ENCODE results near the gene P2RY2. TPM values are rescaled to one million over a fixed set of nuclear protein-coding genes. Genes with fewer than 3 reads are reported as not detected.
A peak's percentile ranks its signal among the peaks of the same experiment; 100 is the strongest.

Gene P2RY2
- total and polyA plus RNA-seq, 2 of the 8 experiments (the other 6 are each of a cell fraction or from before 2014, with no cell fraction given), result 1.0 to 1.5 TPM

GRCh38 chr11:73201888-73202780 lies 15.9 kb upstream of the P2RY2 start:
- H2BK20ac ChIP-seq (ENCODE audit: low read length), result 0 out of 2 replicates have a peak overlapping the region, but pooled peaks have one; percentile 93

More at GRCh38 chr11:73201888-73202780, 15.9 kb upstream of the P2RY2 start:
- ChIA-PET POLR2A (ENCODE audit: partially characterized antibody) (no interaction called here), CTCF (ENCODE audit: partially characterized antibody) (interaction anchor here (1.3 to 3.1 kb wide), 6 partner anchors 10 to 41 kb away, joined by 3 to 15 read pairs (median 5); no protein-coding TSS in a partner anchor)
- Histone ChIP-seq H2AK5ac (ENCODE audit: low read depth, low read length) (no peak overlapping the region), H3K9ac (replicated peaks in 1 of 4; ENCODE audit: extremely low read depth in 1 of 4, low read depth in 3 of 4, low read length in 3 of 4) (no peak overlapping the region), H3K4me2 (ENCODE audit: insufficient read depth in 1 of 2, low read depth in 2 of 2, low read length in 2 of 2) (no peak overlapping the region), H3K18ac (ENCODE audit: extremely low read depth, low read length) (no peak overlapping the region), H3K79me1 (ENCODE audit: low read depth, low read length) (no peaks in the 10 kb centered on the region), H3K27me3 (replicated peaks in 1 of 4; ENCODE audit: control insufficient read depth in 3 of 4, extremely low read depth in 1 of 4, insufficient read depth in 3 of 4, low read length in 3 of 4) (no peaks in the 10 kb centered on the region), H3K4ac (replicated peaks; ENCODE audit: insufficient read length, low read depth, low read length) (peak overlapping the region; percentile 24), H2AFZ (ENCODE audit: low read length) (peak overlapping the region; percentile 89; the same call in 1 of the 2 replicates), H2BK12ac (ENCODE audit: low read depth, low read length) (no peak overlapping the region), H3K23ac (ENCODE audit: insufficient read length) (no peak overlapping the region), H3K4me1 (replicated peaks in 1 of 4; ENCODE audit: control insufficient read depth in 3 of 4, insufficient read depth in 4 of 4, low read length in 3 of 4) (peaks cover 7 to 20% (median 15%) of the 10 kb centered on the region in 4 experiments), H4K20me1 (replicated peaks in 1 of 2; ENCODE audit: control insufficient read depth in 1 of 2, insufficient read depth in 2 of 2, low read length in 2 of 2) (no peaks in the 10 kb centered on the region), H3K27ac (ENCODE audit: low read depth, low read length) (no peak overlapping the region), H4K5ac (ENCODE audit: insufficient read length, low read depth, low read length) (no peak overlapping the region), H2BK120ac (replicated peaks; ENCODE audit: low read depth, low read length) (no peak overlapping the region), H4K8ac (ENCODE audit: extremely low read depth, insufficient read depth, low read length) (no peak overlapping the region), H3K14ac (ENCODE audit: insufficient read length) (no peak overlapping the region), H2BK15ac (ENCODE audit: low read length) (no peak overlapping the region; the same call in 1 of the 2 replicates), H3K9me3 (ENCODE audit: insufficient read depth in 2 of 2, low read depth in 1 of 2, low read length in 1 of 2) (no peaks in the 10 kb centered on the region), H3K23me2 (ENCODE audit: low read depth, low read length) (peaks cover 2% of the 10 kb centered on the region; the same call in 1 of the 2 replicates), H3K79me2 (ENCODE audit: control insufficient read depth in 1 of 2, insufficient read depth in 2 of 2, low read length in 2 of 2) (no peaks in the 10 kb centered on the region), H3K36me3 (ENCODE audit: control insufficient read depth in 2 of 4, insufficient read depth in 4 of 4, low read length in 3 of 4) (no peaks in the 10 kb centered on the region), H3K56ac (replicated peaks; ENCODE audit: insufficient read length, low read depth, low read length) (no peak overlapping the region), H3K4me3 (ENCODE audit: extremely low read depth in 1 of 4, insufficient read depth in 2 of 4, low read depth in 3 of 4, low read length in 4 of 4) (no peak overlapping the region), H2BK5ac (ENCODE audit: low read depth, low read length) (no peak overlapping the region), H4K91ac (replicated peaks; ENCODE audit: insufficient read length, low read length) (no peak overlapping the region)
- 93% methylated on average over 8 of the region's 8 CpGs; no CpG with 5 or more reads in 1 of the 2 experiments for WGBS, 2 experiments (ENCODE audit: extremely low coverage in 1 of 2, insufficient coverage in 1 of 2, insufficient read length in 1 of 2, insufficient replicate concordance in 2 of 2, low coverage in 1 of 2, low lambda C conversion rate in 2 of 2, missing lambda C conversion rate in 1 of 2)
- TF ChIP-seq BCL11A (IDR thresholded peaks at IDR 0.05; ENCODE audit: low read depth in 2 of 2, low read length in 2 of 2), result no peak
- no peak for TF ChIP-seq SIRT6 (IDR thresholded peaks at IDR 0.05; ENCODE audit: low read length)
- 0 out of 2 replicates have a peak, but pooled peaks have one; percentile 24 for TF ChIP-seq SUZ12 (IDR thresholded peaks at IDR 0.05; ENCODE audit: low read length)
- TF ChIP-seq CTBP2 (IDR thresholded peaks at IDR 0.05; ENCODE audit: borderline replicate concordance, insufficient read depth, insufficient read length, low read length), result no peak
- no peak for TF ChIP-seq CTCF (IDR thresholded peaks at IDR 0.05; ENCODE audit: control extremely low read depth in 1 of 3, insufficient read depth in 1 of 3, low read depth in 1 of 3, low read length in 3 of 3)
- no peak for TF ChIP-seq TBP (IDR thresholded peaks at IDR 0.05; ENCODE audit: low read depth, low read length)
- DNase-seq (ENCODE audit: low read depth in 1 of 2, low spot score in 2 of 2) (no peak), FAIRE-seq (no peak)
